BE2C (cell line): ENCODE data around the gene MEIOSIN.

Source experiments
- DNase-seq: peaks from one replicate; pipeline ENCODE4 v3.0.0-alpha.2; 2020
- H3K27me3 ChIP-seq: fragments of 250-450 bp; sonication (Bioruptor Pico); 2 replicates; pipeline ENCODE4 v1.5.1; 2020; ENCODE audit warnings: mild to moderate bottlenecking
- H3K36me3 ChIP-seq: fragments of 250-450 bp; sonication (Bioruptor Pico); 2 replicates; pipeline ENCODE4 v1.5.1; 2020; ENCODE audit warnings: mild to moderate bottlenecking
- H3K4me1 ChIP-seq: fragments of 250-450 bp; sonication (Bioruptor Pico); 2 replicates; pipeline ENCODE4 v1.5.1; 2020
- H3K4me3 ChIP-seq: 2 replicates; pipeline ENCODE4 v1.5.1; 2011; ENCODE audit warnings: low read depth, low read length
- H3K9me3 ChIP-seq: fragments of 250-450 bp; sonication (Bioruptor Pico); 2 replicates; pipeline ENCODE4 v1.5.1; 2020
- CTCF ChIP-seq: IDR thresholded peaks from 2 replicates; pipeline ENCODE4 v1.5.1; 2012; ENCODE audit warnings: mild to moderate bottlenecking, low read depth, low read length

The MEIOSIN gene

GRCh38 chr19:45804959-45805230, 71.7 kb downstream of the MEIOSIN start:
- Histone ChIP-seq H3K9me3 (no peaks in the 10 kb centered on the region), H3K4me1 (no peaks in the 10 kb centered on the region; the same call in 1 of the 2 replicates), H3K4me3 (no peak overlapping the region), H3K36me3 (no peaks in the 10 kb centered on the region), H3K27me3 (no peaks in the 10 kb centered on the region)
- DNase-seq: no peak
- TF ChIP-seq CTCF: no peak

- Histone ChIP-seq H3K4me1 (no peaks in the 10 kb centered on the region; the same call in 1 of the 2 replicates), H3K36me3 (no peaks in the 10 kb centered on the region), H3K4me3 (no peak overlapping the region), H3K27me3 (no peaks in the 10 kb centered on the region), H3K9me3 (no peaks in the 10 kb centered on the region)
- DNase-seq: no peak
- no peak for TF ChIP-seq CTCF
Measured at GRCh38 chr19:45805719-45806118, 72.5 kb downstream of the MEIOSIN start.

- Histone ChIP-seq H3K36me3 (no peaks in the 10 kb centered on the region), H3K9me3 (no peaks in the 10 kb centered on the region), H3K4me1 (no peaks in the 10 kb centered on the region; the same call in 1 of the 2 replicates), H3K27me3 (no peaks in the 10 kb centered on the region), H3K4me3 (no peak overlapping the region)
- no peak for TF ChIP-seq CTCF
- no peak for DNase-seq
Measured at GRCh38 chr19:45809643-45810159, 76.5 kb downstream of the MEIOSIN start.

- no peaks in the 10 kb centered on the region for H3K27me3 ChIP-seq
- no peak for DNase-seq
- no peaks in the 10 kb centered on the region for H3K9me3 ChIP-seq
- H3K4me1 ChIP-seq: no peaks in the 10 kb centered on the region; the same call in 1 of the 2 replicates
- TF ChIP-seq CTCF: no peak
- no peak overlapping the region for H3K4me3 ChIP-seq
- H3K36me3 ChIP-seq: no peaks in the 10 kb centered on the region
Measured at GRCh38 chr19:45812297-45812696, 79.1 kb downstream of the MEIOSIN start.
